Measurements from ENCODE around the gene RDH5.

Gene RDH5

GRCh38 chr12:55728939-55729818, 9.0 kb downstream of the RDH5 start, which contains the start of gene CD63:
Gene CD63 (minus strand): TSS chr12:55729009. CDS start chr12:55728341, 668 bp downstream.
- peak; percentile 77 for DNase-seq (ENCODE audit: low spot score)

GRCh38 chr12:55729819-55730818, 9.9 kb downstream of the RDH5 start:
- DNase-seq (ENCODE audit: low spot score) = no peak

- no peak for DNase-seq (ENCODE audit: low spot score)
Measured at GRCh38 chr12:55732288-55732687, 12.1 kb downstream of the RDH5 start.

GRCh38 chr12:55733021-55733555, 12.9 kb downstream of the RDH5 start:
- no peak for DNase-seq (ENCODE audit: low spot score)

- no peak for DNase-seq (ENCODE audit: low spot score)
Measured at GRCh38 chr12:55733858-55734257, 13.7 kb downstream of the RDH5 start.

- no peak for DNase-seq (ENCODE audit: low spot score)
Measured at GRCh38 chr12:55734595-55734994, 14.4 kb downstream of the RDH5 start.

GRCh38 chr12:55736076-55736475, 15.9 kb downstream of the RDH5 start:
- no peak for DNase-seq (ENCODE audit: low spot score)

GRCh38 chr12:55736780-55737580, 16.8 kb downstream of the RDH5 start:
- DNase-seq (ENCODE audit: low spot score) = no peak

GRCh38 chr12:55737581-55738122, 17.5 kb downstream of the RDH5 start:
- no peak for DNase-seq (ENCODE audit: low spot score)

GRCh38 chr12:55738123-55739024, 18.2 kb downstream of the RDH5 start:
- DNase-seq (ENCODE audit: low spot score) = peak; percentile 89

GRCh38 chr12:55739025-55739378, 18.8 kb downstream of the RDH5 start:
- DNase-seq (ENCODE audit: low spot score) = no peak

- no peak for DNase-seq (ENCODE audit: low spot score)
Measured at GRCh38 chr12:55741931-55742680, 21.9 kb downstream of the RDH5 start.

GRCh38 chr12:55742719-55743405, 22.7 kb downstream of the RDH5 start, which contains the start of gene GDF11:
Gene GDF11 (plus strand): TSS chr12:55743122. CDS start chr12:55743317, 195 bp downstream.
- DNase-seq (ENCODE audit: low spot score) = peak; percentile 71

GRCh38 chr12:55743406-55744339, 23.5 kb downstream of the RDH5 start:
- peak; percentile 42 for DNase-seq (ENCODE audit: low spot score)

GRCh38 chr12:55744340-55745030, 24.3 kb downstream of the RDH5 start:
- no peak for DNase-seq (ENCODE audit: low spot score)

- no peak for DNase-seq (ENCODE audit: low spot score)
Measured at GRCh38 chr12:55745361-55746173, 25.4 kb downstream of the RDH5 start.

Measured in activated CD4-positive, alpha-beta T cell treated with anti-CD3 and anti-CD28 coated beads, Interleukin-2, Interleukin-4, amounts not matched to agents 100 ng/mL and 50 ng/mL, durations not matched to agents 16 hours and 8 hours (primary cell).